ENCODE measurements around the gene CHMP2B. TPM values are rescaled to one million over a fixed set of nuclear protein-coding genes. Genes with fewer than 3 reads are reported as not detected.

CHMP2B gene
- total and polyA plus RNA-seq, 9 of the 15 experiments (the other 6 are each of a cell fraction or from before 2014, with no cell fraction given) = 7.4 to 17.7 (median 10.6) TPM

GRCh38 chr3:87200060-87200647 is 27.0 kb upstream of the CHMP2B start (continued):
- no peak for TF ChIP-seq RERE (CRISPR knock-in tag; IDR thresholded peaks at IDR 0.05; ENCODE audit: borderline replicate concordance)

- Histone ChIP-seq H3K27ac (ENCODE audit: extremely low read depth, low read depth, low read length) (no peak overlapping the region), H3K9ac (ENCODE audit: insufficient read depth in 1 of 2, low read depth in 2 of 2, low read length in 2 of 2) (no peak overlapping the region), H3K4me3 (no peak overlapping the region), H3K4me2 (ENCODE audit: insufficient read depth, low read length) (no peak overlapping the region), H3K4me1 (replicated peaks in 1 of 2; ENCODE audit: control insufficient read depth in 2 of 2, insufficient read depth in 2 of 2, low read length in 2 of 2) (no peaks in the 10 kb centered on the region), H3K9me3 (replicated peaks; ENCODE audit: control insufficient read depth, insufficient read depth, low read depth, low read length) (no peaks in the 10 kb centered on the region), H3K9me1 (ENCODE audit: control insufficient read depth, insufficient read depth, low read length) (no peaks in the 10 kb centered on the region), H2AFZ (ENCODE audit: low read depth, low read length) (no peak overlapping the region), H4K20me1 (replicated peaks; ENCODE audit: control insufficient read depth, insufficient read depth, low read length) (no peaks in the 10 kb centered on the region), H3K79me2 (ENCODE audit: control insufficient read depth, insufficient read depth, low read length) (no peaks in the 10 kb centered on the region), H3K36me3 (ENCODE audit: control insufficient read depth, insufficient read depth, low read length) (no peaks in the 10 kb centered on the region), H3K27me3 (ENCODE audit: control insufficient read depth in 2 of 2, insufficient read depth in 2 of 2, low read length in 2 of 2) (no peaks in the 10 kb centered on the region)
- 0% methylated on average over 1 of the region's 1 CpG for whole genome bisulfite sequencing (ENCODE audit: insufficient coverage, low coverage, missing lambda C conversion rate)
- no TSS peak for BruUV-seq (replicated peaks)
- DNase-seq (ENCODE audit: extremely low read depth in 1 of 4, low spot score in 3 of 4) (no peak), FAIRE-seq (no peak), ATAC-seq (no peak)
- intact Hi-C loops (cut with micrococcal nuclease) = no loop called here
- in situ Hi-C loops (cut with MboI) = no loop called here
- CTCF ChIA-PET (ENCODE audit: low intra/inter-chr PET ratio) = no interaction called here
- POLR2A ChIA-PET = no interaction called here
- TF ChIP-seq ZEB2 (IDR thresholded peaks at IDR 0.05) = no peak
- TF ChIP-seq ZNF280B (CRISPR knock-in tag; IDR thresholded peaks at IDR 0.05) = no peak
Measured at GRCh38 chr3:87201727-87202126, 25.4 kb upstream of the CHMP2B start.

All from K562 (cell line).